RWPE2 (cell line): Measurements from ENCODE around the gene TNKS1BP1.
A peak's percentile ranks its signal among the peaks of the same experiment; 100 is the strongest.

Source experiments
- ATAC-seq: fragments of 200-7000 bp; cut with Tn5 transposase; 3 replicates; pipeline ENCODE4 v1.9.1; 2021; ENCODE audit warnings: low read depth
- DNase-seq: peaks from one replicate; pipeline ENCODE4 v3.0.0-alpha.2; 2020; ENCODE audit warnings: low spot score
- H3K27ac ChIP-seq: fragments of 450-650 bp; 2 replicates; pipeline ENCODE4 v1.5.1; 2017; ENCODE audit warnings: mild to moderate bottlenecking; ENCODE audit not compliant: poor library complexity, severe bottlenecking
- H3K27me3 ChIP-seq: fragments of 250-450 bp; sonication (Bioruptor Pico); 2 replicates; pipeline ENCODE4 v1.5.1; 2021; ENCODE audit warnings: mild to moderate bottlenecking, moderate library complexity; ENCODE audit not compliant: insufficient read depth, poor library complexity, severe bottlenecking
- H3K36me3 ChIP-seq: fragments of 250-450 bp; sonication (Bioruptor Pico); 2 replicates; pipeline ENCODE4 v1.5.1; 2020; ENCODE audit warnings: low read depth, mild to moderate bottlenecking, moderate library complexity
- H3K4me1 ChIP-seq: fragments of 250-450 bp; sonication (Bioruptor Pico); 2 replicates; pipeline ENCODE4 v1.5.1; 2021; ENCODE audit warnings: mild to moderate bottlenecking, moderate library complexity; ENCODE audit not compliant: insufficient read depth, poor library complexity, severe bottlenecking
- H3K4me3 ChIP-seq: fragments of 250-450 bp; sonication (Bioruptor Pico); 2 replicates; pipeline ENCODE4 v1.5.1; 2021; ENCODE audit warnings: mild to moderate bottlenecking, moderate library complexity; ENCODE audit not compliant: severe bottlenecking
- H3K9me3 ChIP-seq: fragments of 250-450 bp; sonication (Bioruptor Pico); 2 replicates; pipeline ENCODE4 v1.5.1; 2021; ENCODE audit warnings: mild to moderate bottlenecking, moderate library complexity; ENCODE audit not compliant: severe bottlenecking
- CTCF ChIP-seq: fragments of 450-650 bp; IDR thresholded peaks from one replicate; pipeline ENCODE4 v1.5.1; 2017; ENCODE audit warnings: mild to moderate bottlenecking, moderate library complexity; ENCODE audit not compliant: poor library complexity, severe bottlenecking

TNKS1BP1 gene

DNA sequence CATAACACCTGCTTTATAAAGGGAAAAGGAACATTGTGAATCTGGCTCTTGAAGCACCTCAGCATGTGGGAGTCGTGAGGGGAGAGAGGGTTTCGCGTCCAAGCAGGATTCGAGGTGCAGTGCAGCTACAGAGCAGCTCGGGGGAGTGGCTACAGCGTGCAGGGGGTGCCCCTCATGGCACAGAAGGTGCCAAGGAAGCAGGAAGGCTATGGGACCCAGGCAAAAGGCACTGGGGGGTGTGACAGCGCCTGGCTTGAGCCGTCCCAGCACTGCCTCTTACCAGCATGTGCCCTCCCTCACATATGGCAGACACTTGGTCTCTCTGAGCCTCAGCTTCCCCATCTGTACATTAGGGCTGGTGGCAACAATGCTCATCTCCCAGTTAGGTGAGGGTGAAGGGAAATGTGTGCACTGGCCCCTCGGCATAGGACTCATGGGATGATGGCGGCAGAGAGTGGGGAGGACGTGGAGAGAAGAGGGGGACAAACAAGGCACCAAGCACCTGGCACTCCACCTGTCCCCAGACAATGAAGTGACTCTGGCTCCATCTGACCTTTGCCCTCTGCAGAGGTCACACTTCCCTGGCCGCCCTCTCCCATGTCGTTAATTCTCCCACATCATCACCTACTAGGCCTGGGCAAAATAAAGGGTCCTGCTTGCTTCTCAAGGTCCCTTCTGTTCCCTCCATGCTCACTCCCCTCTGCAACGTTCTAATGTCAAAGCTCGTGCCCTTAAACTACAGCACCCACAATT is 10.4 kb downstream of the TNKS1BP1 start:
- DNase-seq: no peak
- Histone ChIP-seq H3K27me3 (no peaks in the 10 kb centered on the region), H3K27ac (no peak overlapping the region), H3K36me3 (peaks cover 88% of the 10 kb centered on the region), H3K4me1 (peaks cover 14% of the 10 kb centered on the region), H3K9me3 (no peaks in the 10 kb centered on the region), H3K4me3 (no peak overlapping the region)
- TF ChIP-seq CTCF: no peak
- no peak for ATAC-seq

- no peak for DNase-seq
- Histone ChIP-seq H3K36me3 (peaks cover 88% of the 10 kb centered on the region), H3K4me1 (peaks cover 18% of the 10 kb centered on the region), H3K4me3 (no peak overlapping the region), H3K27ac (no peak overlapping the region), H3K9me3 (no peaks in the 10 kb centered on the region), H3K27me3 (no peaks in the 10 kb centered on the region)
- no peak for ATAC-seq
- no peak for TF ChIP-seq CTCF
These were observed 11.0 kb downstream of the TNKS1BP1 start for GRCh38 chr11:57313788-57314135.

- Histone ChIP-seq H3K9me3 (no peaks in the 10 kb centered on the region), H3K4me1 (peaks cover 23% of the 10 kb centered on the region), H3K36me3 (peaks cover 83% of the 10 kb centered on the region), H3K27ac (peak overlapping the region; percentile 87), H3K4me3 (no peak overlapping the region), H3K27me3 (no peaks in the 10 kb centered on the region)
- DNase-seq (no peak), ATAC-seq (no peak)
- TF ChIP-seq CTCF: no peak
These were observed 11.5 kb downstream of the TNKS1BP1 start for GRCh38 chr11:57313071-57313787.

DNA sequence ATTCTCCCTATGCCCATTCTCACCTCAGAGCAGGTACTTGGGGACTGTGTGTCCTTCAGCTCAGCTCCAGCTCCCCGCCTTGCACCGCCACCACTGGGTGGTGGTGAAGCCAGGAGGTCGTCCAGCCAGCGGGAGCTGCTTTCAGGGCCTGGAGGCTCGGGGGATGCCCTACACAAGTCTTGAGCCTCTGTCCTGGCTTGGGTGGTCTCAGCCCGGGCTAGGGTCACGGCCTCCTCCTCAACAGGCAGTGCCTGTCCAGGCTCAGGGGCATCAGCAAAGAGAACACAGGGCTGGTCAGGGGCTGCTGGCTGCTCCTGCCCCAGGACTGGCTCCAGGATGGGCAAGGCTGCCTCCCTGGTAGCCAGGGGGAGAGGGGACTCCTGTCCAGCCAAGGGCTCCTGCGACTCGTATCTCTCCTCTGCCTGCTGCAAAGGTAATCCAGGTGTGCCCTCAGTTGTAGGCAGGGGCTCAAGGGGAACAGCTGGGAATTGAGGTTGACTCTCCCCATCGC is 12.2 kb downstream of the TNKS1BP1 start:
- Histone ChIP-seq H3K27ac (peak overlapping the region; percentile 87), H3K27me3 (no peaks in the 10 kb centered on the region), H3K4me1 (peaks cover 30% of the 10 kb centered on the region), H3K36me3 (peaks cover 81% of the 10 kb centered on the region), H3K9me3 (no peaks in the 10 kb centered on the region), H3K4me3 (no peak overlapping the region)
- DNase-seq (no peak), ATAC-seq (no peak)
- TF ChIP-seq CTCF: no peak
